HG02981 (cell line): ENCODE measurements around the gene RALGPS2.
"Not testable (repeated sequence)": the region's sequence is repeated elsewhere in the genome, so short reads cannot be mapped to it uniquely, and the experiment has no call there.

ENCODE experiments used
- ATAC-seq: cut with Tn5 transposase; IDR thresholded peaks from one replicate; pipeline ENCODE4 v1.9.1; 2021; ENCODE audit warnings: mild to moderate bottlenecking, moderate library complexity; ENCODE audit not compliant: unreplicated experiment

Gene RALGPS2

DNA sequence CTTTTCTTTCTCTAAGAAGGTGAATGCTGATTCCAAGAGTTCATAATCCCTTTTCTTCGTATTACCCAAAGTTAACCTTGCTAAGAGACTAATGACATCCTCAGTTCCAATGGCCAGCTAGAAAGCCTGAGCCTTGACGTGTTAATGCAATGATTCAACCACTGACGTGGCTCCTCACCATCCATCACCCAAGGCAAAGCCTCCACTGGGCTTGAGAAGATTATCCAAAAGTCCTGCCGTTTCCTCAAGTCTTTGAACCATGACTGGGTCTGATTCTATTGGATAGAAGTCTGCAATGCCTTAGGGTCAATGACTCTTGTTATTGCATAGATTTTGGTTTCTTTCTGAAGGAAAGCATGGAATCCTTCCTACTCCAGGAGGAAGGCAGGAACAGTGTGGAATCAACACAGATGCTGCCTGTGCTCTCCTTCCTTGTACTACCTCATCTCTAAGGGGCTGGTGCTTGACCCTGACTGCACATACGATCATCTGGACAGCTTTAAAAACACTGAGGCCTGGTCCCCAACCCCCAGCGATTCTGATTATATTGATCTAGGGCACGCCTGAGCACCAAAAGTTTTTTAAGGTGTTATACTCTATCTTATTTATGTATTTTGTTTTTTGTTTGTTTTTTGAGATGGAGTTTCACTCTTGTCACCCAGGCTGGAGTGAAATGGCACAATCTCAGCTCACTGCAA lies 215.2 kb downstream of the RALGPS2 start:
- ATAC-seq: no peak

DNA sequence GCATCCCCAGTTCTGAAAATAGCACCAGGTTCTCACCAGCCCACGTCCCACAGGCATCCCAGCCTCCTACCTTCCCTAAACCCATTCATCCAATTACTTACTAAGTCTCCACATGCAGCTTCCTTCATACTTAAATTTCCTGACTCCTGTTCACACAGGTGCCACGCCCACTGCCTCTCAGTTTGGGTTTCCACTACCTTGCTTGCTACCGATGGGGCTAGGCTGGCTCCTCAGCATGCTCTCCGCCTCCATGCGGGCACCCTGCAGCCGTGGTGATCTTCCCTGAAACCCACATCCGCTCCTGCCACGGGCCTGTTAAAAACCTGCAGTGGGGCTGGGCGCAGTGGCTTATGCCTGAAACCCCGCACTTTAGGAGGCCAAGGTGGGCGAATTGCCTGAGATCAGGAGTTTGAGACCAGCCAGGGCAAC lies 216.2 kb downstream of the RALGPS2 start:
- no peak for ATAC-seq

DNA sequence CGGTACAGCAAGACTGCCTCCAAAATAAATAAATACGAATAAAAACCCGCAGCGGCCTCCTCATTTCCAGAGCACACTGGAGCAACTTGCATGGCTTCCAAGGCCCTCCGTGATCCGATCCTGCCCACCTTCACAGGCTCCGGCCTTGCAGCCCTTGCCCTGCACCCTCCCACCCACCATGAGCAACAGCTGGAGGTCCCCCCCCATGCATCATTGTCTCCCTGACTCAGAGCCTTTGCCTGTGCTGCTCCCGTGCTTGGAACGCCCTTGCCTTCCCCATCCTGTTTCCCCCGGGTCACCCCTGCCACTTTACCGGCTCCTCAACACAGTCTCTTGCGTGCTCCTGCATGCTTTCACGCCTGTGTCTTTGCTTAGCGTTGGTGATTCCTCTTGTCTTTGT lies 216.8 kb downstream of the RALGPS2 start:
- ATAC-seq: no peak

DNA sequence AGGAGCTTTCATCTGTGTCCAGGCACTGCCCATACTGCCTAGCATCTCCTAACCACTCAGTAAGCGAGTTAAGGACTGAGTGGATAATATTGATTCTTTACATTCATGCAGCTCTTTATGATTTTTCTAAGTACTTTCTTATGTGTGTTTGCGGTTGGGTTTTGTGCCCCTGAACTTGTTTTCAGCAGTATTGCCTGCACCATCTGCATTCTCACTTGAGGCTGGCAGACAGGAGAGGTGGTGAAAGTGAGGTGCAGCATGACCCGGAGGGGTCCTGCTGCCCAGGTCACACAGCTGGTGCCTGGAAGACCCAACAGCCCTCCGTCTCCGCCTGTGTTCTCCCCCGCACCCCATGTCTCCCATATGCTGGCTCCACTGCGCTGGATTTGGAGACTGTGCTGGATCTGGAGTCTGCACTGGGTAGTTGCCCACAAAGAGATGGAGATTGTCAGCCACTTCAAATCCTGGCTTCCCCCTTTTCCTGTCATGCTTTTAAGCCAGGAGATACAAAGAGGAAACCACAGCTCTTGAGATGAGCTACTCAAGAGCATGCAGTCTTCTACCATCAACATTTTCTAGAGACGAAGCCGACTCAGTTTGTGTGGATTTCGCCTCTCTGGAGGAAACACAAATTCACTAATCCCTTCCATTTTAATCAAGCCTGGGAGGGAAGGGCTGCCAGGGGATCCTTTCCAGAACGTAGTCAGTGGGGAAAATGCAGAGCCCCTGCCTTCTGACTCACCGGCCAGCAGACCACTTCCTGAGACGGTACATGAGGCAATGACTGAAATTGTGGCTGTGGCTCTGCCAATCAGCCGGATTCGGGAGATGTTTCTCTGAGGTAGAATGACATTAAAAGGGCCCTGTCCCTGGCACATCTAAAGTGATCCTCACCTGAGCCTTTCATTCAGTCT lies 217.5 kb downstream of the RALGPS2 start:
- no peak for ATAC-seq

DNA sequence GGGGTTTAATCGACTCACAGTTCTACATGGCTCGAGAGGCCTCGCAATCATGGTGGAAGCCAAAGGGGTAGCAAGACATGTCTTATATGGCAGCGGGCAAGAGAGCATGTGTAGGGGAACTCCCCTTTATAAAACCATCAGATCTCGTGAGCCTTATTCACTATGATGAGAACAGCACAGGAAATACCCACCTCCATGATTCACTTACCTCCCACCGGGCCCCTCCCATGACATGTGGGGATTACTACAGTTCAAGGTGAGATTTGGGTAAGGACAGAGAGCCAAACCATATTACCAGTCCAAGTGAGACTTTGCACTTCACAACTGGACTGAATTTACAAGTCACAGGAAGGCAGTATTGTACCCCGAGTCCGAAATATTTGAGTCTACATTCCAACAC lies 219.7 kb downstream of the RALGPS2 start:
- ATAC-seq: no peak

DNA sequence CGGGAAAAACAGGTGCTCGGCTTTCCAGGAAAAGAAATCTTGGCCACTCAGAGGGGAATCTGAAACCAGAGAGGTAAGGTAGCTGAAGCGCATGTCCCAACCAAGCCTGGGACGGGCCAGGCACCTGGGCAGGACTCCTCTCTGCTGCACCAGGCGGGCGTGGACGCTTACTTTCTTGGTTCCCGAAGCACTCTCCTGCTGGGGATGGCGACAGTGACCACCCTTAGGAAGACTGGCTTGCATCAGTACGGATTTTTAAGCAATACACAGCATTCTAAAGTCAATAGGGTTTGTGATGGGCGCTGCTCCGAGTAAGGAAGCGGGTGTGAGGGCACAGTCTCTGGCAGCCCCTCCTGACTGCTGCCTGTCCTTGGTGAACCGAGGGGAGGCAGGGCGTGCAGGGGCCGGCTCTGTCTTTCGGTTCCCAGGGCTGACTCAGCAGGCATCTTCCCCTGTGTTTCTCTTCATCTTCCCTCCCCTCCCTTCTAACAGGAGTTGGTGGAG lies 220.8 kb downstream of the RALGPS2 start:
- ATAC-seq: no peak

DNA sequence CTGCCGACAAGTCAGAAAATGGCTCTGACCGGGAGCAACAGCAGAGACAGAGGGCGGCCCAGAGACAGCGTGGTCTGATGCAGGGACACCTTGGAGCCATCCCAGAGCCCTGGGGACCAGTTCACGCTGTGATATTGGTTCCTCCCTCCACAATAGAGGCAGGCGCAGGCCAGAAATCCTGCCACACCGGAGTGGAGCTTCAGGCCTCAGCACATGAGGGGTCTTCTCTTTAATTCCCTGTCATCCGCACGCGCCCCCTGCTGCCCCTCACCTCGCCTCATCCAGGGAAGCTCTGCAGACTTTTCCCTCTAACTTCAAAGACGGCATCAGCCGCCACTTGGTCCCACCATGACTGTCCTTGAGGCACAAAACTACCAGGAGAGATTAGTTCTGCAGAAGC lies 221.4 kb downstream of the RALGPS2 start:
- no peak for ATAC-seq

DNA sequence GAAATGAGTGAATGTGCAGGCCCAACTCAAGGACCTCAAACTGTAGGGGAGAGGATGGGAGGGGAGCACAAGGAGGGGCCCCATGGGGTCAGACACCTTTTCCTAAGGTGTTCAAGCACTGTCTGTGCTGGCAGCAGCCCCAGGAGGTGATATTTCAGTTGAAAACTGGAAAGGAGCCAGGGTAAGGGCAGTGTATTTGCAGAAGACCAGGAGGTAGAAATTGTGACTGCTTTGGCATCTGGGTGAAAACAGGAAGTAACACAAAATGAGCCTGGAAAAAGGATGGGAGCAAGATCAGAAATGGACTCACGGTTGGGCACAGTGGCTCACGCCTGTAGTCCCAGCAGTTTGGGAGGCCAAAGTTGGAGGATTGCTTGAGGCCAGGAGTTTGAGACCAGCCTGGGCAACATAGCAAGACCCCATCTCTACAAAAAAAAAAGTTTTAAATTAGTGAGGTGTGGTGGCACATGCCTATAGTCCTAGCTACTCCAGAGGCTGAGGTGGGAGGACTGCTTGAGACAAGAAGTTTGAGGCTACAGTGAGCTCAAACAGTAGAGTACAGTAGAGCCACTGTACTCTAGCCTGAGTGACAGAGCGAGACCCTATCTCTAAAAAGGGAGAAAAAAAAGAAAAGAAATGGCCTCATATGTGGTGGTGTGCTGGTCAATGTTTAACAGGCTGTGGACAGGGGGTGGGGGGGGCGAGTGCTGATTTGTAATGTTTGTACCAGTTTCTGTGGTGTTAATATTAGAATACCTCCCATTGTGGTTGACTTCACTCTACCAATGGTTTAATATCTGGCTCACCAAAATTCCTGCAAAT lies 222.0 kb downstream of the RALGPS2 start:
- ATAC-seq: no peak

DNA sequence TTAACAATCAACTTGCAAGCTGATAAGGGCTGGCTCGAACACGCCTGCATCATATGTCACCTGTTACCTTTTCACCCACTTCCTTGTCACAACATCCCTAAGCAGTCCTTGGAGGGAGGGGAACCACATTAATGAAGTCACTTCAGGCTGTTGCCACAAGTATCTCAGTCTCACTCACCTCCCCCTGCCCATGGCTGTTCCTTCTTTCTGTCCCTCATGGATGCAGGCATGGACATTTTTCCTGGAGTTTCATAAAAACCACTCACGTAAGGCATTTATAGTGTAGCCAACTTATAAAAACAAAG lies 222.6 kb downstream of the RALGPS2 start:
- ATAC-seq: no peak

DNA sequence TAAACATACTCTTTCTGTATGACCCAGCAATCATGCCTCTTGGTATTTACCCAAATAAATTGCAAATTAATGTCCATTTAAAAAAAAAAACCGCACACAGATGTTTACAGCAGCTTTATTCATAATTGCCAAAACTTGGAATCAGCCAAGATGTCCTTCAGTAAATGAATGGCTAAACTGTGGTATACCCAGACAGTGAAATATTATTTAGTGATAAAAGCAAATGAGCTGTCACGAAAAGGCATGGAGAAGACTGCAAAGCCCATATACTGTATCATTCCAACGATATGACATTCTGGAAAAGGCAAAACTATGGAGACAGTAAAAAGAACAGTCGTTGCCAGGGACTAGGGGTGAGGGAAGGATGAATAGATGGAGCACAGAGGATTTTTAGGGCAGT lies 223.6 kb downstream of the RALGPS2 start:
- no peak for ATAC-seq

DNA sequence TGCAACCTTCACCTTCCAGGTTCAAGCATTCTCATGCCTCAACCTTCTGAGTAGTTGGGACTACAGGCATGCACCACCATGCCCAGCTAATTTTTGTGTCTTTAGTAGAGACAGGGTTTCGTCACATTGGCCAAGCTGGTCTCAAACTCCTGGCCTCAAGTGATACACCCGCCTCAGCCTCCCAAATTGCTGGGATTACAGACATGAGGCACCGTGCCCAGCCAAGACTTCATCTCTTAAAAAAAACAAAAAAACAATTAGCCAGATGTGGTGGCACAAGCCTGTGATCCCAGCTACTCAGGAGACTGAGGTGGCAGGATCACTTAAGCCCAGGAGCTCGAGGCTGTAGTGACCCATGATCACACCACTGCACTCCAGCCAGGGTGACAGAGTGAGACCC lies 224.8 kb downstream of the RALGPS2 start:
- not testable (repeated sequence) for ATAC-seq

DNA sequence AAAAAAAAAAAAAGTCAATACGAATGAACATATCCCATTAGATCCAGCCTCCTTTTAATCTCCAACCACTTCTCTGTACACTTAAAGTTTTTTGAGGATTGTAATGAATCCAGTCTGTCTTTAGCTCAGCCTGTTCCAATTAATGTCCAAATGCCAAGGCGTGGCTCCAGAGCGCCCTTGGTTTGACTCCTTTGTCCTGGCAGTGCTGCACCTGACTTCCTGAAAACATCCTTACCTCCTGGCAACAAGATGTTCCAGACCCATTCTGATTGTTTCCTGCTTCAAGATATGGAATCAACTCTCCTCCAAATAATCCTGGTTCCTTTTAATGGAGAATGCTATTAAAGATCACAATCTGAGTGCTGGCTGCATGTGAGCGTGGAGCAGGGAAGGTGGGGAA lies 226.6 kb downstream of the RALGPS2 start:
- no peak for ATAC-seq

DNA sequence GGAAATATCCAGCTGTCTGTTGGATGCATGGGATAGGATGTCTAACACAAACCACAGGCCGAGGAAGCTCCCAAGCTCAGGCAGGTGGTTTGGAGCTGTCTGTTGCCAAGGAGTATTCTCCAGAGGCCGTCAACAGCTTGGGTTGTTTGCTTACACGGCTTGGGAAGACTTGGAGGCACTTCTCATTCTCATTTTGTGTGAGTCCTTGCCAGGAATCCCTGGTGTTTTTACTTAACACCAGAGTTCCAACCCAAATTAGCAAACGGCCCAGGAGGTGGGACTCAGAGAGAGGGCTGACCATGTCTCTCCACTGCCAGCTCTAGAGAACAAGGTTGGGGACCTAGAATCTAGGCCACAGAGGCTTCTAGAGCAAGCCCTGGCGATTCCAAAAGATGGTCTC lies 228.0 kb downstream of the RALGPS2 start:
- ATAC-seq: no peak

DNA sequence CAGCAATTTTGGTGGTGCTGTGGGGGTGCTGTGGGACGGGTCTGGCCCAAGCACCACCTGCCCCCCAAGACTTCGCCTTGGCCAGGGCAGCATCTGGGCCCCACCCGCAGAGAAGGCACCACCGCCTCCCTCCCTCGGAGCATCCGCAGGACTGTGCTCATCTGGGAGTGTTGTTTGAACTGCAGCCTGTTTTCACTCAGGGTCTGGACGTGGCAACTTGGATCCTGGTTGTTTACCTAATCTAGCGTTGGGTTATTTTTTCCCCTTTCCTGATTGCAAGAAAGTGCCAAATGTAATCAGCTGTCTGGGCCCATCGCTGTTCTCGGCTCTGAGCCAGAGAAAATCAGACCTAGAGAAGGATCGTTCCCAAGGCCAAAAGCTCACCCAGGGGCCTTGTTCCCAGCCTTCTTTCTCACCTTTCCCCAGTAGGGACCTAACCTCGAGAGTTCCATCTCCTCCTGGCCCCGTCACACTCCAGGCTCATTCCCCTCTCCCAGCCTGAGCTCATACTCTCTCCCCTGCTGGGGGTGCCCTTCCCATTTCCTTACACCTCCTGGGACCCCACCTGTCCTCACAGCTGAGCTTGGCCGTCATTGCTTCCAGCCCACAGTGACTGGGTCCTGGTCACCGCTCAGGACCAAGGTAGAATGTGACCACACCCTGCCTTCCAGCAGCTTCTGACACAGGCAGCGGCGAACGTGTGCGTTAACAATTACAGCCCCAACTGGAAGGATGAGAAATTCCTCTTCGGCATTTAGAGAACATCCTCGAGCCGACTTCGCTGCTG lies 228.7 kb downstream of the RALGPS2 start:
- no peak for ATAC-seq

DNA sequence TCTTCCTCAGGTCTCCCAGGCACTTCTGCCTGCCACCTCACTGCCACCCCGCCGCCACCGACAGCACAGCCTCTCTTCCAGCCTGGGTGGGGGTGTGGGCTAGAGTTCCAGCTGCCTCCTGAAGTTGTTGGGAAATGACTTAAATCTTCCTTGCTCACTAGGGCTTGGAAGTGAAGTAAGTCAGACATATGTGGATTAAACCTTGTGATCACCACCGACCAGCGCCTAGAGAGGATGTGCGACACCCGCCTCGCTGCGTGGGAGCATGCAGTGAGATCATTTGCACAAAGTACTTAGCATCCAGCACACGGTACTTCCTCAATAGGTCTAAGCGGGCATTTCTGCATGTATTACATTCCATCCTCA lies 229.3 kb downstream of the RALGPS2 start:
- no peak for ATAC-seq

DNA sequence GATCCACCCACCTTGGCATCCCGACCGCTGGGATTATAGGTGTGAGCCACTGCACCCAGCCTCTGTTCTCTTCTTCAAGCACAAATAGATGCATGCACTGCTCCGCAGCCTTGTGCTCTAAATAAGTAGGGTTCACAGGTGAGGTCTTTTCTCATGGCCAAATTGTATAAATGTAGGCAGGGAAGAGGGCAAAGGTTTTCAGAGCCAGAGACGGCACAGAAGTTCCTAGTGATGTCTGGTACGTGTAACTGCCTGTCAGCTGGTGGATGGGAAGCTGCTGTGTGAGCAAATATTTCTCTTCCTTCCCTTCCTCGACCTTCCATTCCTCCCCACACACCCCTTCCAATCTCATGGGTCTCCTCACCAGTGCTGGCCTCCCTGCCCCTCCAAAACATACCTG lies 229.9 kb downstream of the RALGPS2 start:
- ATAC-seq: no peak

DNA sequence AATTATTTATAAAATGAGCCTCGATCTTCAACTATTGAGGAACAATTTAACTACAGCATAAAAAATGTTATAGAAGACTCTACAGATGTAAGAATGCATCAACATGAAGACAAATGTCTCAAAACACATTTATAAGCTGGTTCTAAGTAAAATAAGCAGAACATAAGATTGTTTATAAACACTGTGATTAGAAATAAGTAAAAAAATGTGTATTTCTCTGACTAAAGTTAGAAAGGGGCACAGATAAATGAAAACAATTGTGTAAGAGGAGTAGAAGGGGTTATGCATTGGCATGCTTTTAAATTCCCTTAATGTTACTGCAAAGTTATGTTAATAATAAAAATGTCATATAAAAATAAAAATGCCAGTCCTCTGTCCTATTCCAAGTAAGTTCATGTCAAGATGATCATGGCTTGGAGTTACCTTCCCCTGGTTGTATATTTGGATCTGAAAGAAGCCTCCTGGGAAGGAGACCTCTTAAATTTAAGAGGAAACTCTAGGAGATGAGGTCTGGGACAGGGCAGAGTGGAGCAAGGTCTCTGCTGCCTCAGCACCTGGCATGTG lies 230.4 kb downstream of the RALGPS2 start:
- no peak for ATAC-seq

DNA sequence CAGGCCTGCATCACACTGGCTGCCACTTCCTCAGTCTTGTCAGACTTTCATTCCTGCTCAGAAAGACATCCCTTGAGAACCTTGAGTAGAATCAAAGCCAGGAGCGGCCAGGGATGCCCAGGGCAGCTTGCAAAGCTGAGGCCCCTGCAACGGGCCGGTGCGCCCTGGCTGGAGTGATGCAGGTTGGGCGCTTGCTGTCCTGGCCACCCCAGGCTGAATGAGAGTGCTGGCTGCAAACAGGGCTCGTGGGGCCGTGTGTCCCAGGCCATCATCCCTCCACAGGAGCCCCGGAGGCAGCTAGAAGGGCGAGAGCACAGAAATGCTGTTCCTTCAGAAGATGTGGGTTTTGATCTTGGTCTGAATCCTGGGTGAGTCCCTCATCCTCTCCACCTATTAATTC lies 233.4 kb downstream of the RALGPS2 start:
- no peak for ATAC-seq

DNA sequence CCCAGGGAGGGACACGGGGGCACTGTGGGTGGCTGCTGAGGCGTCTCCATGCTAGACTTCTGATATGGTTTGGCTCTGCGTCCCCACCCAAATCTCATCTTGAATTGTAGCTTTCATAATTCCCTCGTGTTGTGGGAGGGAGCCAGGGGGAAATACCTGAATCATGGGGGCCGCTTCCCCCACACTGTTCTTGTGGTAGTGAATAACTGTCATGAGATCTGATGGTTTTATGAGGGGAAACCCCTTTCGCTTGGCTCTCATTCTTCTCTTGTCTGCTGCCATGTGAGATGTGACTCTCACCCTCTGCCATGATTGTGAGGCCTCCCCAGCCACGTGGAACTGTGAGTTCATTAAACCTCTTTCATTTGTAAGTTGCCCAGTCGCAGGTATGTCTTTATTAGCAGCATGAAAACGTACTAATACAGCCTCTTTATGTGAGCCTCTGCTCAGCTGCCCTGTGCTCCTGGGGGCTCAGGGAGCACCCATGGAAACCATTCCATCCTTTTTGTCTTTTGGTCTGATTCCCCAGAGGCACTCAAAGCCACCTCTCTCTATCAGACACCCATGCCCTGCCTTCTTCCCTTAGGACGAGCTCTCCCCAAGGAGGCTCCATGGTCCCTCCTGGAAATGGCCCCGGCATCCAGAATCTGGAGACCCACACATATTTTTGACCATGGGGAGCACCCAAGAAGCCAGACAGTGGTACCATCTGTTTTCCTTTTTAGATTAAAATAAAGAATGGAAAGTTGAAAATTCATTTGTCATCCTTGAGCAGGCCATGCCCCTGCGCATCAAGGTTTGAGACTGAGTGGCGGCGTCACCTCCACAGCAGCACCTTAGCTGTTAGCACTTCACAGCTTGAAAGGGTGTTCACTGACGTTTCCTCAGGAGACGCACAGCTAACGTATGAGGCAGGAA lies 234.8 kb downstream of the RALGPS2 start:
- no peak for ATAC-seq
